H1 (cell line): ENCODE data around the gene FAT3. TPM values are rescaled to one million over a fixed set of nuclear protein-coding genes. Genes with fewer than 3 reads are reported as not detected.
A peak's percentile ranks its signal among the peaks of the same experiment; 100 is the strongest.

Experiments
- CTCF ChIA-PET: fragments of 300-600 bp; sonication (Branson Sonifier 250); formaldehyde crosslinking; loops from one replicate; lab custom pipeline; 2021; ENCODE audit not compliant: partially characterized antibody; lab: Charles Lee
- POLR2A ChIA-PET: fragments of 300-600 bp; sonication (Branson Sonifier 250); formaldehyde crosslinking; loops from one replicate; lab custom pipeline; 2021; ENCODE audit warnings: inconsistent platforms; ENCODE audit not compliant: partially characterized antibody; lab: Charles Lee
- DNase-seq, 2 experiments: peaks; one replicate each; pipeline versions ENCODE4 v3.0.0 to v3.0.0-alpha.2; 2010 to 2022; ENCODE audit warnings: low spot score in 2 of 2, low read depth in 1 of 2, mixed read lengths in 1 of 2
- FAIRE-seq: peaks from 2 replicates; lab custom pipeline; 2011; peaks lifted over from hg19 to GRCh38; lab: Jason Lieb, UNC
- H2AFZ ChIP-seq: 2 replicates; pipeline ENCODE4 v1.8.1; 2012; ENCODE audit warnings: low read length, inconsistent platforms
- H2AK5ac ChIP-seq: 2 replicates; pipeline ENCODE4 v1.6.1; 2013; ENCODE audit warnings: low read depth, low read length
- H2BK120ac ChIP-seq: replicated peaks from 2 replicates; pipeline ENCODE3; 2013; ENCODE audit warnings: low read depth, low read length, inconsistent platforms
- H2BK12ac ChIP-seq: 2 replicates; pipeline ENCODE4 v1.6.1; 2013; ENCODE audit warnings: low read depth, low read length
- H2BK15ac ChIP-seq: 2 replicates; pipeline ENCODE4 v1.6.1; 2013; ENCODE audit warnings: low read length
- H2BK20ac ChIP-seq: 2 replicates; pipeline ENCODE4 v1.6.1; 2013; ENCODE audit warnings: low read length
- H2BK5ac ChIP-seq: 2 replicates; pipeline ENCODE4 v1.6.1; 2013; ENCODE audit warnings: low read depth, low read length
- H3K14ac ChIP-seq: 2 replicates; pipeline ENCODE4 v1.6.1; 2013; ENCODE audit warnings: inconsistent platforms; ENCODE audit not compliant: insufficient read length
- H3K18ac ChIP-seq: 2 replicates; pipeline ENCODE4 v1.6.1; 2013; ENCODE audit warnings: low read length; ENCODE audit errors: extremely low read depth
- H3K23ac ChIP-seq: 2 replicates; pipeline ENCODE4 v1.6.1; 2013; ENCODE audit warnings: inconsistent platforms; ENCODE audit not compliant: insufficient read length
- H3K23me2 ChIP-seq: 2 replicates; pipeline ENCODE4 v1.6.1; 2013; ENCODE audit warnings: low read depth, low read length
- H3K27ac ChIP-seq: 2 replicates; pipeline ENCODE4 v1.6.1; 2011; ENCODE audit warnings: low read depth, low read length, inconsistent platforms
- H3K27me3 ChIP-seq, 4 experiments: replicated peaks in 1 of 4; 1 replicate in 1 of 4; 2 replicates in 3 of 4; pipeline versions ENCODE4 v1.6.1 to v1.8.1; 2011 to 2013; ENCODE audit warnings: low read length in 3 of 4, mild to moderate bottlenecking in 3 of 4, inconsistent platforms in 2 of 4, mixed read lengths in 2 of 4, moderate library complexity in 1 of 4; ENCODE audit not compliant: control insufficient read depth in 3 of 4, insufficient read depth in 3 of 4; ENCODE audit errors: extremely low read depth in 1 of 4
- H3K36me3 ChIP-seq, 4 experiments: 2 replicates each; pipeline versions ENCODE4 v1.6.1 to v1.8.1; 2011 to 2013; ENCODE audit warnings: mild to moderate bottlenecking in 4 of 4, low read length in 3 of 4, moderate library complexity in 2 of 4, control low read depth in 1 of 4, inconsistent platforms in 1 of 4; ENCODE audit not compliant: insufficient read depth in 4 of 4, control insufficient read depth in 2 of 4
- H3K4ac ChIP-seq: replicated peaks from 2 replicates; pipeline ENCODE3; 2013; ENCODE audit warnings: low read length, low read depth, mixed read lengths, inconsistent platforms; ENCODE audit not compliant: insufficient read length
- H3K4me1 ChIP-seq, 4 experiments: replicated peaks in 1 of 4; 1 replicate in 1 of 4; 2 replicates in 3 of 4; pipeline versions ENCODE4 v1.6.1 to v1.8.1; 2011 to 2013; ENCODE audit warnings: low read length in 3 of 4, inconsistent platforms in 2 of 4, mixed read lengths in 1 of 4; ENCODE audit not compliant: insufficient read depth in 4 of 4, control insufficient read depth in 3 of 4
- H3K4me2 ChIP-seq, 2 experiments: 2 replicates each; pipeline versions ENCODE4 v1.6.1 to v1.8.1; 2011 to 2013; ENCODE audit warnings: low read depth in 2 of 2, low read length in 2 of 2, control low read depth in 1 of 2, inconsistent platforms in 1 of 2, mild to moderate bottlenecking in 1 of 2; ENCODE audit not compliant: insufficient read depth in 1 of 2
- H3K4me3 ChIP-seq, 4 experiments: fragments of 200-600, 300-600 bp in 1 of 4; sonication (generic), shearing (Covaris generic), sonication (Bioruptor Twin) in 1 of 4; 2 replicates each; pipeline versions ENCODE4 v1.5.1 to v1.8.1; 2011 to 2016; ENCODE audit warnings: low read length in 4 of 4, low read depth in 3 of 4, control low read depth in 2 of 4, inconsistent platforms in 2 of 4, mild to moderate bottlenecking in 2 of 4, mixed read lengths in 1 of 4, moderate library complexity in 1 of 4; ENCODE audit not compliant: insufficient read depth in 2 of 4; ENCODE audit errors: extremely low read depth in 1 of 4
- H3K56ac ChIP-seq: replicated peaks from 2 replicates; pipeline ENCODE3; 2013; ENCODE audit warnings: low read depth, mild to moderate bottlenecking, mixed read lengths, low read length, inconsistent platforms; ENCODE audit not compliant: insufficient read length
- H3K79me1 ChIP-seq: 2 replicates; pipeline ENCODE4 v1.6.1; 2013; ENCODE audit warnings: low read depth, low read length, control low read depth
- H3K79me2 ChIP-seq, 2 experiments: 2 replicates each; pipeline versions ENCODE4 v1.6.1 to v1.8.1; 2012 to 2013; ENCODE audit warnings: low read length in 2 of 2, mild to moderate bottlenecking in 2 of 2, inconsistent platforms in 1 of 2; ENCODE audit not compliant: insufficient read depth in 2 of 2, control insufficient read depth in 1 of 2
- H3K9ac ChIP-seq, 4 experiments: replicated peaks in 1 of 4; 1 replicate in 1 of 4; 2 replicates in 3 of 4; pipeline versions ENCODE4 v1.6.1 to v1.8.1; 2011 to 2013; ENCODE audit warnings: low read depth in 3 of 4, low read length in 3 of 4, control low read depth in 2 of 4, mild to moderate bottlenecking in 2 of 4, moderate library complexity in 2 of 4, inconsistent platforms in 1 of 4; ENCODE audit errors: extremely low read depth in 1 of 4
- H3K9me3 ChIP-seq, 2 experiments: 2 replicates each; pipeline versions ENCODE4 v1.6.1 to v1.8.1; 2012 to 2013; ENCODE audit warnings: mild to moderate bottlenecking in 2 of 2, moderate library complexity in 2 of 2, control low read depth in 1 of 2, inconsistent platforms in 1 of 2, low read depth in 1 of 2, low read length in 1 of 2, mixed read lengths in 1 of 2; ENCODE audit not compliant: insufficient read depth in 2 of 2
- H4K20me1 ChIP-seq, 2 experiments: replicated peaks in 1 of 2; 2 replicates each; pipeline versions ENCODE3 to v1.8.1; 2011 to 2013; ENCODE audit warnings: inconsistent platforms in 2 of 2, low read length in 2 of 2, mild to moderate bottlenecking in 1 of 2; ENCODE audit not compliant: insufficient read depth in 2 of 2, control insufficient read depth in 1 of 2
- H4K5ac ChIP-seq: 2 replicates; pipeline ENCODE4 v1.6.1; 2013; ENCODE audit warnings: low read length, low read depth, mixed read lengths, inconsistent platforms; ENCODE audit not compliant: insufficient read length
- H4K8ac ChIP-seq: 2 replicates; pipeline ENCODE4 v1.8.0; 2013; ENCODE audit warnings: mild to moderate bottlenecking, moderate library complexity, low read length, inconsistent platforms; ENCODE audit not compliant: insufficient read depth; ENCODE audit errors: extremely low read depth
- H4K91ac ChIP-seq: replicated peaks from 2 replicates; pipeline ENCODE3; 2013; ENCODE audit warnings: low read length, mixed read lengths, inconsistent platforms; ENCODE audit not compliant: insufficient read length
- CREB1 ChIP-seq: IDR thresholded peaks from 2 replicates; pipeline ENCODE4 v1.6.1; 2012; ENCODE audit warnings: inconsistent platforms
- KDM4A ChIP-seq: IDR thresholded peaks from one replicate; pipeline ENCODE4 v1.7.1; 2012; ENCODE audit warnings: low read depth, mild to moderate bottlenecking, moderate library complexity, low read length, inconsistent platforms; ENCODE audit not compliant: severe bottlenecking
- SP2 ChIP-seq: IDR thresholded peaks from 2 replicates; pipeline ENCODE4 v1.6.1; 2012; ENCODE audit warnings: mild to moderate bottlenecking, low read length, inconsistent platforms
- SP4 ChIP-seq: IDR thresholded peaks from 2 replicates; pipeline ENCODE4 v1.6.1; 2012; ENCODE audit warnings: low read length, inconsistent platforms
- SRF ChIP-seq: IDR thresholded peaks from 2 replicates; pipeline ENCODE4 v1.6.1; 2011; ENCODE audit warnings: mild to moderate bottlenecking, low read depth, low read length, moderate library complexity
- SUZ12 ChIP-seq: fragments of 200-600 bp; sonication (generic); IDR thresholded peaks from 2 replicates; pipeline ENCODE4 v1.6.1; 2012; ENCODE audit warnings: mild to moderate bottlenecking, inconsistent platforms, low read length, moderate library complexity, mixed read lengths
- TAF7 ChIP-seq: optimal IDR thresholded peaks from 2 replicates; pipeline ENCODE3; 2011; ENCODE audit warnings: low read depth, mild to moderate bottlenecking, inconsistent platforms, low read length, moderate library complexity, borderline replicate concordance
- WGBS, 2 experiments: shearing (Covaris generic) in 1 of 2; methylation state at CpG; one replicate each; pipeline versions ENCODE4 v1.1.6 to v1.1.7; 2013 to 2015; ENCODE audit warnings: low lambda C conversion rate in 2 of 2, mixed read lengths in 2 of 2, inconsistent platforms in 1 of 2, low coverage in 1 of 2, missing lambda C conversion rate in 1 of 2; ENCODE audit not compliant: insufficient replicate concordance in 2 of 2, insufficient coverage in 1 of 2, insufficient read length in 1 of 2; ENCODE audit errors: extremely low coverage in 1 of 2, missing lambda C conversion rate in 1 of 2; 5-methylcytosine and 5-hydroxymethylcytosine counted together
- polyA plus RNA-seq, 7 experiments: library from polyadenylated mRNA; depleted of rRNA in 3 of 7; stranded (reverse) in 5 of 7; unstranded in 2 of 7; fragments of >200 nt in 5 of 7; fragments of 200-250 nt in 2 of 7; gene quantifications; 1 replicate in 5 of 7; 2 replicates in 1 of 7; 4 replicates in 1 of 7; pipeline versions ENCODE4 v1.2.1 to v1.2.3, GENCODE V29; 2011 to 2013; ENCODE audit warnings: missing spikeins in 2 of 7, mixed read lengths in 2 of 7
- total RNA-seq: library from RNA; stranded (reverse); fragmentation: NEBNext Ultra II Directional; extraction: Animal tissue kit (Norgen Biotek cat#: 25700); gene quantifications from 2 replicates; pipeline ENCODE4 v1.2.1, GENCODE V29; 2021
- TF ChIP-seq, protein P1 (sequence below): IDR thresholded peaks from 2 replicates; pipeline ENCODE4 v1.6.1; 2012; ENCODE audit warnings: low read length, inconsistent platforms

FAT3 gene
- total and polyA plus RNA-seq, 2 of the 8 experiments (the other 6 are each of a cell fraction or from before 2014, with no cell fraction given): 7.2 to 18.4 TPM

DNA sequence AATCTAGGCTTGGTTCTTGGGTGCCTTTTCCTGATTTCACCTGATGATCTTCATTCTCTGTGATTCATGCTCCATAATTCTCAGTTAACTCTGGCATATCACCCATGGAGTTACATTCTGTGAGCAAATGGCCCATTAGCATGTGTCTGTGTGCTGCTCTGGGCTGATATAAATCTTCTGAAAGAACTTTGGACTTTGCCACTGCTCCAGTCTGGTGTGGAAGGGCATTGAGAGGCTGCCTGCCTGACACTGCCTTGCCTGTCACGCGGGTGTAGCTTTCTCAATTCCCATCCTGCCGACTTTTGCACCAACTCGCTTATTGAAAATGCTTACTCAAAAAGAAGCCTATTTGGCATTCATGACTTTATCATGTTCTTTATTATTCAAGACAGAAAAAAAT, 42.2 kb downstream of the FAT3 start:
- POLR2A ChIA-PET: no interaction called here
- TF ChIP-seq KDM4A: no peak
- TF ChIP-seq SP4: no peak
- TF ChIP-seq, protein P1, sequence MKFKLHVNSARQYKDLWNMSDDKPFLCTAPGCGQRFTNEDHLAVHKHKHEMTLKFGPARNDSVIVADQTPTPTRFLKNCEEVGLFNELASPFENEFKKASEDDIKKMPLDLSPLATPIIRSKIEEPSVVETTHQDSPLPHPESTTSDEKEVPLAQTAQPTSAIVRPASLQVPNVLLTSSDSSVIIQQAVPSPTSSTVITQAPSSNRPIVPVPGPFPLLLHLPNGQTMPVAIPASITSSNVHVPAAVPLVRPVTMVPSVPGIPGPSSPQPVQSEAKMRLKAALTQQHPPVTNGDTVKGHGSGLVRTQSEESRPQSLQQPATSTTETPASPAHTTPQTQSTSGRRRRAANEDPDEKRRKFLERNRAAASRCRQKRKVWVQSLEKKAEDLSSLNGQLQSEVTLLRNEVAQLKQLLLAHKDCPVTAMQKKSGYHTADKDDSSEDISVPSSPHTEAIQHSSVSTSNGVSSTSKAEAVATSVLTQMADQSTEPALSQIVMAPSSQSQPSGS: no peak
- no peak for TF ChIP-seq SUZ12
- TF ChIP-seq TAF7: no peak
- TF ChIP-seq SRF: no peak
- TF ChIP-seq SP2: no peak
- no peak for TF ChIP-seq CREB1

More for the DNA sequence above, 42.2 kb downstream of the FAT3 start:
- H3K4me3 ChIP-seq: no peak overlapping the region
- 84% methylated on average over 4 of the region's 4 CpGs; no CpG with 5 or more reads in 1 of the 2 experiments for WGBS, 2 experiments
- H4K91ac ChIP-seq: no peak overlapping the region
- 0 out of 2 replicates have a peak overlapping the region, but pooled peaks have one; percentile 41 for H2BK12ac ChIP-seq
- H2BK15ac ChIP-seq: no peak overlapping the region
- H3K27me3 ChIP-seq: no peaks in the 10 kb centered on the region
- FAIRE-seq (no peak), DNase-seq (no peak)
- H2BK20ac ChIP-seq: no peak overlapping the region
- H3K9me3 ChIP-seq: no peaks in the 10 kb centered on the region
- no peak overlapping the region for H3K18ac ChIP-seq
- no peak overlapping the region for H3K9ac ChIP-seq
- 0 out of 4 replicates have a peak, but pooled peaks cover 0 to 3% of the 10 kb centered on the region in 2 experiments for H3K79me2 ChIP-seq
- H3K36me3 ChIP-seq: no peaks in the 10 kb centered on the region
- no peak overlapping the region for H3K27ac ChIP-seq
- no peak overlapping the region for H4K8ac ChIP-seq
- no peaks in the 10 kb centered on the region for H3K79me1 ChIP-seq
- H3K4me2 ChIP-seq: no peak overlapping the region
- no peaks in the 10 kb centered on the region for H3K23me2 ChIP-seq
- CTCF ChIA-PET: interaction anchor here (1.2 to 1.3 kb wide), 2 partner anchors 11 to 74 kb away, joined by 3 to 5 read pairs; no protein-coding TSS in a partner anchor
- peaks cover 5 to 12% (median 6%) of the 10 kb centered on the region in 4 experiments; a peak in 6 of 7 replicates for H3K4me1 ChIP-seq
- H4K5ac ChIP-seq: no peak overlapping the region
- H2AFZ ChIP-seq: no peak overlapping the region
- no peak overlapping the region for H3K14ac ChIP-seq
- H3K23ac ChIP-seq: no peak overlapping the region
- no peak overlapping the region for H3K56ac ChIP-seq
- H2BK120ac ChIP-seq: no peak overlapping the region
- H2AK5ac ChIP-seq: no peak overlapping the region
- peaks cover 0 to 2% of the 10 kb centered on the region in 2 experiments for H4K20me1 ChIP-seq
- H3K4ac ChIP-seq: no peak overlapping the region
- H2BK5ac ChIP-seq: no peak overlapping the region
